T-helper 2 cell (primary cell): ENCODE data around the gene MIOX.
A peak's percentile ranks its signal among the peaks of the same experiment; 100 is the strongest.

ENCODE experiments used
- DNase-seq, 5 experiments: peaks; one replicate each; pipeline versions ENCODE4 v3.0.0 to v3.0.0-alpha.2; 2012 to 2022
- total RNA-seq, 2 donors: gene quantifications; one replicate each; lab custom pipeline; 2026; lab: John Stamatoyannopoulos, UW

The MIOX gene
- 0 to 0.13 reads per million in 2 donors for total RNA-seq

DNA sequence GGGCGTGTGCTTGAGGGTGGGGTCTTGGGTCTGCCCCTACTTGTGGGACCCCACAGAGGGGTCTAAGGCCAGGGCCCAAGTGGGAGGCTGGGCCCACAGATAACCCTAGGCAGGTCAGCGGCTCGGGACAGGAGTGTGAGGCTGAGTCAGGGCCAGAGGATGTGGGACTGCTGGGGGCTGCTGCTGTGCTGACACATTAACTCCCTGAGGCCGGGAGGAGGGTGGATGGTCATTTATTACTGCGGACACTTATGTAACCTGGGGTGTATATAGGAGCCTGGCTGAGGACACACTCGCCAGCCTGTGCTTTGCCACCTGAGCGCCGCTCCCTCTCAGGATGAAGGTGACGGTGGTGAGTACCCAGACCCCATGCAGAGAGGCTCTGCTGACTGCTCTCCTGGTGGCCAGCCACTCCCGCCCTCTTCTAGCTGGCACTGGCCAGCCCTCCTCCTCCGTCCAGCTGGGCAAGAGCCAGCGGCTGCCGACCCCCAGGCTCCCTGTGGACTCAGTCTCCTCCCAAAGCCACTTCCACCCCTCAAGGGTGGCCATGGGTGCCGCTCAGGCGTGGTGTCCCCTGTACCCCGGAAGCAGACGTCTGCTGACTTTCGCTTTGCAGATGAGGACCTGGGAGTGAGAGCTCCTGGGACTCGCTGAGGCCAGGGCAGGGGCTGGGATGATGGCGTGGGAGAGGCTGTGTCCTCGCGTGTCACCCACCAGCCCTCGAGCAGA lies at the start of gene MIOX:
TSS of gene MIOX (plus strand) at position 299 of the 729 bp plus-strand sequence. CDS start at position 338, 39 bp downstream.
- no peak for DNase-seq

DNA sequence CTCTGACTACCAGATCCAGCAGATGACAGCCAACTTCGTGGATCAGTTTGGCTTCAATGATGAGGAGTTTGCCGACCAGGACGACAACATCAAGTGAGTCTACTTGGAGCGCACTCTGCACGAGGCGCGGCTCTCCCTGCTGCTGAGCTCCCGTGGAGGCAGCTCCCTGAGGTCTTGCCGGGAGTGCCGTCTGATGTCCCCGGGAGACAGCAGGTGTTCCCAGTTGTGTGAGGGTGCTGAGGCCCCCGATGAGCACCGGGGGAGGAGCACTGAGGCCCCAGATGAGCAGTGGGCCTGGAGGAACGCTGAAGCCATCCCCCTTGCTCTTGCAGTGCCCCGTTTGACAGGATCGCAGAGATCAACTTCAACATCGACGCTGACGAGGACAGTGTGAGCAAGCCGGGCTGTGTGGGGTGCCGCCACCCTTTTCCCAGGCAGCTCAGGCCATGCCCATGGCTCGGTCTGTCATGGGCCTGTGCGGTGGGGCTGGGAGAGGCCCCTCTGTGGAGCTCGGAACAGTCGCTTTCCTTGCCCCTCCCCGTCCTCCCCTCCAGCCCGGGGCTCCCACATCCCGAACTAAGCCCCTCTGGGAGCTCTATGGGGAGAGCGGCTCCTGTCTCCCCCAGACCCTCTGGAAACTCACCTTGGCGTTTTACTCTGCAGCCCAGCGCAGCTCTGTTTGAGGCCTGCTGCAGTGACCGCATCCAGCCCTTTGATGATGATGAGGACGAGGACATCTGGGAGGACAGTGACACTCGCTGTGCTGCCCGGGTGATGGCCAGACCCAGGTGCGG lies 49.0 kb upstream of the MIOX start:
- DNase-seq = no peak

DNA sequence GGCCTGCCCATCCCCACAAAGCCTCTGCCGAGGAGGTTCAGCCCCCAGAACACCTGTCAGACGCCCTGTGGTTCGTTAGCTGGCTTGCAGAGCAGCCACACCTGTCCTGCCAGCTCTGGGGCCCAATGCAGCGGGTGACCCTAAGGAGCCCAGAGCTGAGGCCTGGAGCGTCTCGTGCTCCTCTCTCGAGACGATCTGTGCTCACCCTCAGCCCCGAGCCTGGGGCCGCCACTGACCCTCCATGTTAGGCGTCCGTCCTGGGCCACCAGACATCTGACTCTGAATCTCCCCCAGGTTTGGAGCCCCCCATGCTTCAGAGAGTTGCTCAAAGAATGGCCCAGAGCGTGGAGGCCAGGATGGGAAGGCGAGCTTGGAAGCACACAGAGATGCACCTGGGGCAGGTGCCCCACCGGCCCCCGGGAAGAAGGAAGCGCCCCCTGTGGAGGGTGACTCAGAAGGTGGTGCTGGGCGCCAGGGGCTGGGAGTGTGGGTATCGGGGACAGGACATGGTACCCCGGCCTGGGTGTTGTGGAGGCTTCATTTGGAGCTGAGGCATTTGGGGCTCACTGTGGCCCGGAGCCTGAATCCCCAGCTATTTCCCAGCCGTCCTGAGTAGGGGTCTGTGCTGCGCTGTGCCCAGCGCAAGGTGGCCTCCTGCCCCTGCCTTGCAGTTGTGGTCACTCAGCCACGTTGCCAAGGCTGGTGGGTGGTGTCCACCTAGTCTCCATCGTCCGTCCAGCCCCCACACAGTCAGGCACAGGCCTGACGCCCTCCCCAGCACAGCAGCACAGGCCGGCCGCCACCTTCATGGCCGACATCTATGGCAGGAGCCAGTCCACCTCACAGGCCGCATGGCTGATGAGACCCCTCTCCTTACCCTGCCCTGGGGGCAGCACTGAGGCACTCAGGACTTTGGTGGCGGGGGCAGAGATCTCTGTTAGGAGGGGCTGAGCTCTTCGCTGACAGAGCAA lies 48.1 kb upstream of the MIOX start:
- DNase-seq = no peak

DNA sequence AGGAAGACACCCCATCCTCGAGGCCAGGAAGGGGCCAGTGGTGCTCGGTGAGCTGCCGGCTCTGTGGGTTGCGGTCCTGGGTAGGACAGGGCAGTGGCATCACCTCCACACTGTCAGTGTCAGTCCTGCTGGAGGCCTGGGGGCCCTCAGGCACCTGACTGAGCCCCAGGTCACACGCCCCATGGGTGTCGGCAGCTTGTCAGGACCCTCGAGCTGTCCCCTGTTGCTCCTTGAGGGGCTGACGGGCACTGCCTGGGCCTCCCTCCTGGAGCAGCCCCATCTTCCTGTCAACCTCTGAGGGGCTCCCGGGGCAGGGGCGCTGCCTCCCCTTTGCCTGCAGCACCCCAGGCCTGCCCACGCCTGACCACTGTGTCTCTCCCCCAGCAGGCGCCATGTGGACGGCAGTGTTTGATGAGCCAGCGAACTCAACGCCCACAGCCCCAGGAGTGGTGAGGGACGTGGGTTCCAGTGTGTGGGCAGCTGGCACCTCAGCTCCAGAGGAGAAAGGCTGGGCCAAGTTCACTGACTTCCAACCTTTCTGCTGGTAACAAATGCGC lies 47.3 kb upstream of the MIOX start:
- DNase-seq = no peak

DNA sequence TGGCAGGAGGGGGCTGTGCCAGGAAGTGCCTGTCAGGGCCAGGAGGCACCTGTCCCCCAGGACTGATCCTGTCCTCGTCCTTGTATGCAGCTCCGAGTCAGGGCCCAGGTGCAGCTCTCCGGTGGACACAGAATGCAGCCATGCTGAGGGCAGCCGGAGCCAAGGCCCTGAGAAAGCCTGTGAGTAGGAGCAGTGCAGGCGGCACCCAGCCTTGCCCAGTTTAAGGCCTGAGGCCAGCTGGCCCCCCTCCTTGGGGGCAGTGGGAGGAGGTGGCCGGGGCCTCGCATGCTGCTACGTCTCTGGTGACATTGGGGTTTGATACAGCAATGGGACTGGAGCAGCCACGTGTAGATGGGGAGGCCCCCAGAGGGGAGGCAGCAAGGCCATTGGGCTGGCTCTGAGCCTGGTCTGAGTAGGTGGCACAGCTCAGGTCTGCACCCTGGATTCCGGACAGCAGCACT lies 46.8 kb upstream of the MIOX start:
- no peak for DNase-seq

DNA sequence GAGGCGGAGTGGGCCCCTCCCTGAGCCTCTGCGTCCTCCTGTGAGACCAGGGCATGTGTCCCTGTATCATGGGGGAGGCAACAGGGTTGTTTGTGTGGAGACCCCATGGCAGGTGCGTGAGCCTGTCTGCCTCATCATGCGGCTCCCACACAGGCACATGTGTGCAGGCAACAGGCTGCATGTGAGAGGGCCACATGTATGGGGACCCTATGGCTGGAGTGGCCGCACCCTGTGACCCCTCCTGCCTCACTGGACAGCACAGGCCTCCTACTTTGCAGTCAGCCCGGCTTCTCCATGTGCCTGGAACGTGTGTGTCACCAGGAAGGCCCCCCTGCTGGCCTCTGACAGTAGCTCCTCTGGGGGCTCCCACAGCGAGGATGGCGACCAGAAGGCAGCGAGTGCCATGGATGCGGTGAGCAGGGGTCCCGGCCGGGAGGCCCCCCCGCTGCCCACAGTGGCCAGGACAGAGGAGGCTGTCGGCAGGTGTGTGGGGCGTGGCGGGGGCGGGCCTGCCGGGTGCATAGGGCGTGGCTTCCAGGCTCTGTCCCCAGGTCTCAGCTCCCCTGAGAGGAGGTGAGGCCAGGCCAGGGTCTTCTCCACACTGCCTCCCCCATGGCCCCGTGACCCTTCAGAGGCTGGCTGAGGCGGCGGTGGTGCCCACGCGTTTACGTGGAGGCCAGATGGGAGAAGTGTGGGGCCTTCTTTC lies 46.0 kb upstream of the MIOX start:
- no peak for DNase-seq

DNA sequence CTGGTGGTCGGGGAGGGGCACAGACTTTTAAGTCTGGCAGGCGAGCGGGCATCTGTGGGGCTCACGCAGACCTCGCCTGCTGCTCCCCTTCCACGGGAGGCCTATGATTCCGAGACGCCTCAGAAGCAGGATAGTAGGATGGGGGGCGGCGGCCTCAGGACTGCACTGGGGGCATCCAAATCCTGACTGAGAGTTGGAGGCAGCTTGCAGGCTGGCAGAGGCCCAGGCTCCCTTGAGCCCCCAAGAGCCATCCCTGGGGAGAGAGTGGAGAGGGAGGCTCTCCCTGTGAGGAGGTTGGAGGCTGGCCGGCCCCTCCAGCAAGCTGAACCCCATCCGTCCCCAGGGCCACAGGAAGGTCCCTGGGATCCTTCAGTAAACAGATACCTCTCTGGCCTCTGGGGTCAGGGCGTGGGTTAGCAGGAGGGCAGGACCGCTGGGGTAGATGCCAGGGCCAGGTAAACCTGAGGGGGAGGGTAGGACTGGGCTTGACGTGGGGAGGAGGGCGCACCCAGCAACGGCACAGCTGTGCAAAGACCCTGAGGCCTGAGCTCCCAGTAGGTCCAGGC lies 45.1 kb upstream of the MIOX start:
- no peak for DNase-seq

DNA sequence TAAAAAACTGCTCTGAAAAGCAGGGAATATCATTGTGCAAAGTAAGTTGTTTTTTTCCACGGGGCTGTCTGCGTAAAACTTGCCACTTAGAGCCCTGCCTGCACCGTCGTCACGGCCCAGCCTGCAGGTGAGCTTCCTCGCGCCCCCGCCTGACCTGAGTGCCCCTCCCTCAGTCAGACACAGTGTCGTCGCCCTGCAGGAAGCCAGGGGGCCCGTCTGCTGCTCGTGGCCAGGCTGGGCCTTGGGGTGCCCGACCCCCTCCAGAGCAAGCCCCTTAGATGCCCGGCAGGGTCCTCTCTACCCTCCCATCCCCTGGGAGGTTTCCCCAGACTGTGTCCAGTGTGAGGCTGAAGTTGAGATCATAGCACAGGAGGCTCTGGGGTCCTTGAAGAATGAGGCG lies 43.5 kb upstream of the MIOX start:
- DNase-seq = no peak

DNA sequence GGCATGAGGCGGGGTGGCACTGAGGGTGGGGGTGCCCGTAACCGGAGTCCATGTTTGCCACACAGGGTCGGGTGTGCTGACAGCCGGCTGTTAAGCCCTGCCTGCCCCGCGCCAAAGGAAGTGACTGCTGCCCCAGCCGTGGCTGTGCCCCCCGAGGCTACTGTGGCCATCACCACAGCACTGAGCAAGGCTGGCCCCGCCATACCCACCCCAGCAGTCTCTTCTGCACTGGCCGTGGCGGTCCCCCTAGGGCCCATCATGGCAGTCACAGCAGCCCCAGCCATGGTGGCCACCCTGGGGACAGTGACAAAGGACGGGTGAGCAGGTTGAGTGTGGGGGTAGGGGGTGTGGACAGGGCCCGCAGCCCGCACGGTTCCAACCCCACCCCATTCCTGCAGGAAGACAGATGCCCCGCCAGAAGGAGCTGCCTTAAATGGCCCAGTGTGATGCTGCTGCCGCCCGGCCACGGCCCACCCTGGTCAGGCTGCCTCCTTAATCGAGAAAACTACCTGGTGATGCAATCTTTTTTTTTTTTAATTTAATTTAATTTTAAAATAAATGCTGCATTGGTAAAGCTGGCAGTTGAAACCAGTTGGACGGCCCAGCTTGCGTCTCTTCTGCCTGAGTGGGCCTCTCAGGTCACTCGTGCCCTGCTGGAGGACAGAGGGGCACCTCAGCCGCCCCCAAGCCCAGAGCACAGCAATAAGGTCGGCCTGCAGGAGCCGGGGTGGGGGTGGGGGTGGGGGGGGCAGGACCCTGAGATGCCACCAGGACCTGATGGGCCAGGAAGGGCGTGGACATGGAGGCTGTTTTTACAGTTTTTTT lies 42.6 kb upstream of the MIOX start:
- DNase-seq = no peak

DNA sequence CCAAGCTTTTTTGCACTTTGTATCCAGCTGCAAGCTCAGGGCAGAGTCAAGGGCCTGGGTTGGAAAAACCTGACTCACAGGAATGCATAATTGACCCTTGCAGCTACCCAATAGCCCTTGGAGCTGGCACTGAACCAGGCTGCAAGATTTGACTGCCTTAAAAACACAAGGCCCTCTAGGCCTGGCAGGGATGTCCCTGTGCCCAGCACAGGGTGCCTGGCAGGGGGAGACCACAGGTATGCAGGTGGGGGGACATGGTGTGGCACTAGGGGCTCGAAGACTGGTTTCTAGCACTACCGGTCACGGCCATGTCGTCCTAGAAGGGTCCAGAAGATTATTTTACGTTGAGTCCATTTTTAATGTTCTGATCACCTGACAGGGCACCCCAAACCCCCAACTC lies 42.0 kb upstream of the MIOX start:
- no peak for DNase-seq

DNA sequence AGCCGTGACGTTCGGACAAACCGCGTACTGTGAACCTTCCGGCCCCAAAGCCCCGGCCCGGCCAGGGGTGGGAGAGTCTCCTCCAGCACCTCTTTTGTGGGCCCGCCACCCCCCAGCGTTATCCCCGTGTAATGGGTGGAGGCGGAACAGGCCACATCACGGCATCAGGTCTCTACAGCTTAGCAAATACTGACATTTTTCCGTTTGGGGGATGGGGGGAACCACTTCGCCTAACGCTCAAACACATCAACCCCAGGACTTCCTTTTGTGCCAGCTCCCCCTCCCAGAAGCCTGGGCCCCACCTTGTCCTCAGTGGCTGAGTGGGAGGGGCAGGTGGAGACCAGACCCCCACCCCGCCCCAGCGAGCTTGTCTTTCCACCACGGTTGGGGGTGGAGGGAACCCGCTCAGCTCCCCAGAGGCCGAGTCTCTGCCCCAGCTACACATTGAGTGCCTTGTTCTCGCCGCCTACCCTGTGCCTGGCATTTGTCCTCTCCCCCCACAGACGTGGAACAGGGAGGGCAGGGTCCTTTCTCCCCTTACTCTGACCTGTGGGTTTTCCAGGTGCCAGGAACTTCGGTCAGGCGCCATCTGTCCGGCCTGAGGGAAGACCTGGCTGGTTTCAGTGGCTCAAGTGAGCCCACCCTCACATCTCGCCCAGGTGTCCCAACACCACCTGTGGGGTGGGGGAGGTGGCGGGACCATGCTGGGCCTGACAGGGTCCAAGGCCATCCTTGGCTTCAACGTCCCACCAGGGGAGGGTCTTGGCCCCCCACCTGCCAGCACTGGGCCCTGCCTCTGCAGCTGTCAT lies 41.4 kb upstream of the MIOX start:
- peak in 2 of 5 experiments; percentile 25 to 66 for DNase-seq

DNA sequence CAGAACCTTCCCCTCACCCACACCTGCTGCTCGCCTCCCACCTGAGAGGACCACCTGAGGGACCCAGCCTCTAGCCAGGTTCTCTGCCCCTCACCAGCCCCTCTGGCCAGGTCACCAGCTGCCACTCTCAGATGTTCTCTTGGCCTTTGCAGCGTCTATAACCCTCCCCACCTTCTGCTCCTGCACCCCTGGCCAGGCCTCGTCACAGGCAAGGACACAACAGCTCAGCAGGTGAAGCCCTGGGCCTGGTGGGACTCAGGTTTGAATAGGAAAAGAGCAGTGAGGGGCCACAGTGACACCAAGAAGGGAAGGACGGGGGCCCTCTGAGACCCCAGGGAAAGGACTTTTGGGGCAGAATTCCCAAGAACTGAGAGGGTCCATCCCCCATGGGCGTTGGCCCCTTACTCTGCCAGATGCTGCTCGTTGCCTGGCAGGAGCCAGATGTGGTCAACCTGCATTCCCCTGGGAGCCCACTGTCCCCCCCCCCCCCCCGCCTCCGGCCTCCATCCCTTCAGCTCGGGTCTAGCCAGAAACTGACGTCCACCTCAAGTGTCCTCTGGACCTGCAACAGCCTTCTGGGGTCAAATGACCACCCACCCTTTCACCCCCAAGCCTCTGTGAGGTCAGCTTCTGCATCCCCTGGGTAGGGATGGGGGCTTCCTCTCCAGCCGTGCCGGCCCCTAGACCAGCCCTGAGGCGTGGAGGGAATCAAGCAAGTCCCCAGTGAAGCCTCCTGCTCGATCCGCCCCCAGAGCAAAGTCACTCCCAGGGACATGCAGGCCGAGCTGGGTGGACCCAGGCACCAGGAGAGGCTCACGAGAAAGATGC lies 40.6 kb upstream of the MIOX start:
- no peak for DNase-seq

DNA sequence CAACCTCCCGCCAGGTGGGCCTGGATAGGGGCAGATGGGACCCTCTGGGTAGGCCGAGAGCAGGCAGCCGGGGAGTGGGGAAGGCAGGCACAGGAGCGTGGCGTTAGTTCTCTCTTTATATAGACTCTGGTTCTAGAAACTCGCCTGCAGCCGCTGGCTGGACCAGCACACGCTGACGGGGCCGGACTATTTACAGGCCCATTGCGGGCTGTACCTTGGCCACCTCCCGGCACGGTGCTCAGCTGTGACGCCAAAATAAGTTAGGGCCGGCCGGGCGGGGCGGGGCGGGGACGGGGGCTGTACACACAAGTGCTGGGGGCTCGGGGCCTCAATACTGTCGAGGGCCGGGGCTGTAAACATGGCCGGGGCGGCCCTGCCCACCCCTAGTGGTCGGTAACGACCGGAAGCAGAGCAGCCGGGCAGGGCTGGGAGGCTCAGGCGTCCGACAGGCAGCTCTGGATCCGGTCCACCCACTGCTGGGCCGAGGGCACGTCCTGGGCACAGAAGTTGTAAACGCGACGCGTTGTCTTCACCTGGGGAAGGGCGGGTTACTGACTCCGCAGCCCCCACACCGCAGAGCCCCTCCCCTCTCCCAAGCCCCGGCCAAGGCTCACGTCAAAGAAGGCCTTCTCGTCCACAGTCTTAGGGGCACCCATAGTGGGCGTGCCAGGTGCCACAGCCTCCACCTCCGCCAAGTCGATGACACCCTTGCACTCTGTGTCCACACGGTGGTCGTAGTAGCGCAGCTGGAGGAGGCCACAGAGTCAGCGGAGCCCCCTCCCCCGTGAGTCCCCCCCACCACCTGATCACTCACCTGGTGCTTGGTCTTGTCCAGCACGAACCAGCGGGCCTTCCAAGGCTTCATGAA lies 39.7 kb upstream of the MIOX start:
- DNase-seq = no peak

DNA sequence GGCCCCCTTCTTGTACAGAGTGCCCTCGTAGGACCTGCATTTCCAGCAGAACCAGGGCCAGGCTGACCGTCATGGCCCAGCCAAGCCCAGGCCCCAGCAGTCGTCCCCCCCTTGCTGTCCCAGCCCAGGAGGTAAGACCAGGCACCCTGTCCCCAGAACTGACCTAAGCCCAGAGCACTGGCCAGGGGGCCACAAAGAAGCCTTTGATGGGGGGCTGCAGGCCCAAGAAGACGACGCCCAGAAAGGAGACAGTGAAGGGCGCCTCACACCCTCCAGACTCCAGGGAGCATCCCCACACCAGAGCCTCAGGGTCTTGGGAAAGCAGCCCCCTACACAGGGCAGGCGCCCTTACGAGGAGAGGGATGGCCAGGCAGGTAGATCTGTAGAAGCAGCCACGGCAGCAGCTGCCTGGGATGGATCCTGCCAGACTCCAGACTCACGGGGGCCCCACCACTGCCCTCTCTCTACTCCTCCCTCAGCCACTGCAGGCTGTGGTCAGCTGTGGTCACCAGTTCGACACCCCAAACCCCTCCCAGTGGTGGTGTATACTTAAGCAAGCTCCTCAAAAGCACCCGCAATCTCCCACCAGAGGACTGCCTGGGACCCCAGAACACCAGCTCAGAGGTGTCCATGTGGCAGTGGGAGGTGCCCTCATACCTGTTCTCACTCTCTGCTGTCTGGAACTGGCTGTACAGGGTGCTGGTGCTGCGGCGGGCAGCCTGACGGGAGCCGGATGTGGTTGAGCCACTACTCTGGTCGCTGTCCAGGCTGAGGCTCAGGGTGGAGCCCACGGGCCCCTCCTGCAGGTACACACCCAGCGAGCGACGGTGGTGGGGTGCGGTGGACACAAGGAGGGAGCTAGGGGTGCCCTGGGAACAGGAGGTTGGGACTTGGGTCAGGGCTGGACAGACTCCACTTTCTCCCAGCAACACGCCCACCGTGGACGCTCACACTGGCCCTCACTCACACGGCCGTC lies 38.8 kb upstream of the MIOX start:
- no peak for DNase-seq

DNA sequence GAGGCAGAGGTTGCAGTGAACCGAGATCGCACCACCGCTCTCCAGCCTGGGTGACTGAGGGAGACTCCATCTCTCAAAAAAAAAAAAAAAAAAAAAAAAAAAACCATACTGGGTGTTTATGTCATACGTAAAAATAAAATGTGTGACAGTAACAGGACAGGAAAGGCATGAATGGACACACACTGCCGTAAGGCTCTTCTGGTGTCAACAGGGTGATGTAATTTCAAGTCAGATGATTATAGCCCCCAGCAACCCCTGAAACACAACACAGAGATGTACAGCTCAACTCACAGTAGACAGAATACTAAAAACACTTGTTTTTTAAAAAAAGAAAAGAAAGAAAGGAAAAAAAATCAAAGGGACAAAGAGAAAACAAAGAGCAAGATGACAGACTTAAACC lies 34.0 kb upstream of the MIOX start:
- no peak for DNase-seq

DNA sequence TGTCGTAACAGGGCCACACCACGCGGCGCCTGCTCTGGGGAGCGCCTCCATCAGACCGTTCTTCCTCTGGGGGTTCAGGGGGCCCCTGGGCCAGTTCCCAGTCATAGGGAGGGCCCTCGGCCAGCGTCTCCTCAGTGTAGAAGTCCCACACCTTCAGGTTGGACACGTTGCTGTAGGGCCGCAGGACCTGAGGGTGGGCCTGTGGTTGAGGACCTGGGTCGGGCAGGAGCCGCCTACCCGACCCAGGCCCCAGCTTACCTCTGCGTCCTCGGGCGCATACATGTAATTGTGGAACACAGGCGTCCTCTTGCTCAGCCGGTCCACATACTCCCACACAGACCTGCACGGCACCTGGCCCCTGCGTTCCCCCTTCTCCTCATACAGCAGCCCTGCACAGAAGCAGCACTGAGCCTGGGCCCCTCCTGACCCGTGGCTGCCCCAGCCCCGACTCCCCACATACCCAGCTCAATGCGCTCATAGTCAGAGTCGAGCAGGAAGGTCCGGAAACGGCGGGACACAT lies 32.0 kb upstream of the MIOX start:
- DNase-seq = no peak
